H9 (cell line): Measurements from ENCODE around the gene EPHB6. TPM values are rescaled to one million over a fixed set of nuclear protein-coding genes. Genes with fewer than 3 reads are reported as not detected.

Experiments
- DNase-seq: peaks from one replicate; pipeline ENCODE4 v3.0.0-alpha.2; 2017
- H2AFZ ChIP-seq: one replicate; pipeline ENCODE4 v1.6.1; 2013; ENCODE audit warnings: mild to moderate bottlenecking, low read length, control low read depth, moderate library complexity
- H2AK5ac ChIP-seq: 2 replicates; pipeline ENCODE4 v1.6.1; 2013; ENCODE audit warnings: low read length, control low read depth, mixed read lengths; ENCODE audit not compliant: insufficient read length
- H2BK120ac ChIP-seq: one replicate; pipeline ENCODE4 v1.6.1; 2013; ENCODE audit warnings: low read depth, mild to moderate bottlenecking, low read length, control low read depth, inconsistent platforms; ENCODE audit not compliant: poor library complexity, severe bottlenecking
- H2BK12ac ChIP-seq: 2 replicates; pipeline ENCODE4 v1.6.1; 2013; ENCODE audit warnings: low read length, control low read depth, mixed read lengths, low read depth; ENCODE audit not compliant: insufficient read length
- H2BK15ac ChIP-seq: 2 replicates; pipeline ENCODE4 v1.6.1; 2013; ENCODE audit warnings: low read depth, low read length, control low read depth
- H2BK20ac ChIP-seq: one replicate; pipeline ENCODE4 v1.6.1; 2013; ENCODE audit warnings: low read depth, mild to moderate bottlenecking, low read length, control low read depth, inconsistent platforms; ENCODE audit not compliant: poor library complexity, severe bottlenecking
- H2BK5ac ChIP-seq: 2 replicates; pipeline ENCODE4 v1.6.1; 2013; ENCODE audit warnings: low read length, control low read depth, mixed read lengths; ENCODE audit not compliant: insufficient read length
- H3K14ac ChIP-seq: 2 replicates; pipeline ENCODE4 v1.6.1; 2013; ENCODE audit warnings: low read length, control low read depth; ENCODE audit not compliant: insufficient read depth
- H3K18ac ChIP-seq: 2 replicates; pipeline ENCODE4 v1.6.1; 2013; ENCODE audit warnings: low read depth, mild to moderate bottlenecking, mixed read lengths, low read length, control low read depth; ENCODE audit not compliant: insufficient read length
- H3K23ac ChIP-seq: 2 replicates; pipeline ENCODE4 v1.6.1; 2013; ENCODE audit warnings: low read length, control low read depth, mixed read lengths, low read depth; ENCODE audit not compliant: insufficient read length
- H3K23me2 ChIP-seq: 2 replicates; pipeline ENCODE4 v1.6.1; 2013; ENCODE audit warnings: low read depth, mild to moderate bottlenecking, mixed read lengths, low read length, control low read depth; ENCODE audit not compliant: insufficient read length, poor library complexity, severe bottlenecking
- H3K27ac ChIP-seq: 2 replicates; pipeline ENCODE4 v1.5.1; 2013; ENCODE audit warnings: low read length, control low read depth, mixed read lengths, low read depth; ENCODE audit not compliant: insufficient read length
- H3K27me3 ChIP-seq: 2 replicates; pipeline ENCODE4 v1.6.1; 2013; ENCODE audit warnings: low read length, control low read depth, inconsistent platforms; ENCODE audit not compliant: insufficient read depth
- H3K4ac ChIP-seq: 2 replicates; pipeline ENCODE4 v1.6.1; 2013; ENCODE audit warnings: low read depth, mild to moderate bottlenecking, control low read depth, inconsistent platforms, low read length, moderate library complexity
- H3K4me1 ChIP-seq: 2 replicates; pipeline ENCODE4 v1.6.1; 2013; ENCODE audit warnings: low read length, control low read depth, inconsistent platforms; ENCODE audit not compliant: insufficient read depth
- H3K4me2 ChIP-seq: 2 replicates; pipeline ENCODE4 v1.6.1; 2013; ENCODE audit warnings: low read length, control low read depth, mixed read lengths; ENCODE audit not compliant: insufficient read length, insufficient read depth
- H3K56ac ChIP-seq: 2 replicates; pipeline ENCODE4 v1.6.1; 2013; ENCODE audit warnings: low read depth, mild to moderate bottlenecking, mixed read lengths, low read length, control low read depth; ENCODE audit not compliant: insufficient read length
- H3K79me1 ChIP-seq: 2 replicates; pipeline ENCODE4 v1.6.1; 2013; ENCODE audit warnings: low read depth, mild to moderate bottlenecking, moderate library complexity, low read length, control low read depth, inconsistent platforms; ENCODE audit not compliant: insufficient read depth, poor library complexity, severe bottlenecking
- H3K79me2 ChIP-seq: 2 replicates; pipeline ENCODE4 v1.6.1; 2013; ENCODE audit warnings: low read length, control low read depth, inconsistent platforms; ENCODE audit not compliant: insufficient read depth
- H3K9ac ChIP-seq: 2 replicates; pipeline ENCODE4 v1.6.1; 2013; ENCODE audit warnings: low read length, control low read depth, mixed read lengths; ENCODE audit not compliant: insufficient read length; ENCODE audit errors: extremely low read depth
- H3K9me3 ChIP-seq: one replicate; pipeline ENCODE4 v1.6.1; 2013; ENCODE audit warnings: low read depth, low read length, inconsistent platforms; ENCODE audit not compliant: control insufficient read depth
- H3T11ph ChIP-seq: one replicate; pipeline ENCODE4 v1.6.1; 2013; ENCODE audit warnings: mild to moderate bottlenecking, low read length, control low read depth, inconsistent platforms
- H4K20me1 ChIP-seq: one replicate; pipeline ENCODE4 v1.6.1; 2013; ENCODE audit not compliant: control insufficient read depth, insufficient read length, insufficient read depth
- H4K5ac ChIP-seq: 2 replicates; pipeline ENCODE4 v1.6.1; 2013; ENCODE audit warnings: low read depth, mild to moderate bottlenecking, mixed read lengths, low read length, control low read depth; ENCODE audit not compliant: insufficient read length
- H4K8ac ChIP-seq: replicated peaks from 2 replicates; pipeline ENCODE4 v1.6.1; 2013; ENCODE audit warnings: low read length, control low read depth, mixed read lengths, low read depth; ENCODE audit not compliant: insufficient read length
- H4K91ac ChIP-seq: 2 replicates; pipeline ENCODE4 v1.6.1; 2013; ENCODE audit warnings: low read depth, mild to moderate bottlenecking, moderate library complexity, mixed read lengths, low read length, control low read depth; ENCODE audit not compliant: insufficient read length
- H3K27ac Mint-ChIP-seq, 3 experiments: 2 replicates in 2 of 3; 3 replicates in 1 of 3; pipeline ENCODE4 v1.8.0; 2020 to 2021; ENCODE audit warnings: mixed read lengths in 3 of 3, mild to moderate bottlenecking in 1 of 3, moderate library complexity in 1 of 3
- H3K27me3 Mint-ChIP-seq: 2 replicates; pipeline ENCODE4 v1.8.0; 2021; ENCODE audit warnings: low read depth, mild to moderate bottlenecking, moderate library complexity, mixed read lengths
- H3K36me3 Mint-ChIP-seq, 3 experiments: 2 replicates in 2 of 3; 3 replicates in 1 of 3; pipeline ENCODE4 v1.8.0; 2020 to 2021; ENCODE audit warnings: low read depth in 3 of 3, mixed read lengths in 3 of 3; ENCODE audit not compliant: insufficient read depth in 1 of 3
- H3K4me1 Mint-ChIP-seq, 2 experiments: 2 replicates each; pipeline ENCODE4 v1.8.0; 2020; ENCODE audit warnings: mixed read lengths in 2 of 2
- H3K4me3 Mint-ChIP-seq, 2 experiments: 2 replicates in 1 of 2; 3 replicates in 1 of 2; pipeline ENCODE4 v1.8.0; 2020 to 2021; ENCODE audit warnings: mild to moderate bottlenecking in 2 of 2, mixed read lengths in 2 of 2, moderate library complexity in 1 of 2
- H3K9me3 Mint-ChIP-seq, 2 experiments: 2 replicates in 1 of 2; 3 replicates in 1 of 2; pipeline ENCODE4 v1.8.0; 2020; ENCODE audit warnings: mild to moderate bottlenecking in 2 of 2, mixed read lengths in 2 of 2, moderate library complexity in 1 of 2
- WGBS: extraction: QIAGEN DNeasy Blood & Tissue Kit; methylation state at CpG from one replicate; pipeline ENCODE4 v1.1.7; 2013; ENCODE audit warnings: missing lambda C conversion rate, low lambda C conversion rate, mixed read lengths; ENCODE audit not compliant: insufficient read length; ENCODE audit errors: extremely low coverage; 5-methylcytosine and 5-hydroxymethylcytosine counted together
- total RNA-seq: library from RNA; stranded (reverse); gene quantifications from 2 replicates; pipeline ENCODE4 v1.2.1, GENCODE V29; 2021
- TF ChIP-seq, protein P1 (sequence below): fragments of 200-600 bp; sonication (generic); conservative IDR thresholded peaks from 3 replicates; pipeline ENCODE4 v1.8.0; 2021; ENCODE audit warnings: antibody characterized with exemption, mild to moderate bottlenecking

Gene EPHB6
- total RNA-seq, 1 experiment from 2014 or later, result 9.7 TPM

DNA sequence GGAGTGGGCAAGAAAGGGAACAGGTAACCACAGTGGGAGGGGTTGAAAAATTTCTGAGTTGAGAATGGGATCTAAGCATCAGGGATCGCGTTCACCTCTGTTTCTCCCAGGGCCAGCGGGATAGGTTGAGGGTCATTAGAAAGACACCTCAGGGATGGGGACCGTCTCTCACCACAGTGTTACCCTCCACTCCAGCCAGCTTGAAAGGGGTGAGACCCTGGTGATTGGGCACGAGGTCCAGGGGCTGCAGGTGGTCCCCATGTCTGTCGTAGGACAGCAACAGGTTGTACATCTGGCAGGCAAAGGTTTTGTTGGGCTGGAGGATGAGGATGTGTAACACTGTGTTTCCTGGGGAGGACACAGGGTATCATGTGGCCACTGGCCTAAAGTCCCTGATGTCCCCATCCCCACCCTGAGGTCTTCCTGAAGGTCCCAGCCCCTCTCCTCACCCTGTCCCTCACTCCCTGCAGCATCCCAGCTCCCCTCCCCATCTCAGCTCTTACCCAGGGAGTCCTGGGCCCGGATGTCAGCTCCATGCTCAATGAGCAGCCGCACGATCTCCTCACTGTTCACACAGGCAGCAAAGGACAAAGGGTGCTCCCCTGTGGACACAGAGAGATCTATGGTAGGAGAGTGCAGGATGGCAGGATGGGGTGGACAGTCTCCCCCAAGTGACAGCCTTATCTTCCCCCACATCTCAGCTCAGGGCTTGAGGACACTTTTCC lies 21.5 kb downstream of the EPHB6 start:
- Histone ChIP-seq H3K23ac (no peak overlapping the region), H2BK12ac (no peak overlapping the region), H2BK15ac (no peak overlapping the region), H3K18ac (no peak overlapping the region), H2BK120ac (no peak overlapping the region), H2AFZ (no peak overlapping the region), H4K8ac (no peak overlapping the region), H2BK20ac (no peak overlapping the region), H3T11ph (no peak overlapping the region), H3K27ac (no peak overlapping the region), H3K9ac (no peak overlapping the region), H3K27me3 (no peaks in the 10 kb centered on the region), H3K79me2 (no peaks in the 10 kb centered on the region), H3K9me3 (no peaks in the 10 kb centered on the region), H3K79me1 (no peaks in the 10 kb centered on the region), H4K5ac (no peak overlapping the region), H3K56ac (no peak overlapping the region), H3K23me2 (no peaks in the 10 kb centered on the region), H2AK5ac (no peak overlapping the region), H3K14ac (no peak overlapping the region), H3K4me1 (no peaks in the 10 kb centered on the region), H3K4ac (no peak overlapping the region), H2BK5ac (no peak overlapping the region), H3K4me2 (no peak overlapping the region), H4K20me1 (no peaks in the 10 kb centered on the region), H4K91ac (no peak overlapping the region)
- Mint-ChIP-seq H3K27me3 (peaks cover 8% of the 10 kb centered on the region), H3K4me1 (no peaks in the 10 kb centered on the region), H3K9me3 (peaks cover 0 to 9% of the 10 kb centered on the region in 2 experiments; a peak in 2 of 5 replicates), H3K4me3 (no peak overlapping the region), H3K36me3 (peaks cover 0 to 10% (median 5%) of the 10 kb centered on the region in 3 experiments; a peak in 4 of 7 replicates), H3K27ac (no peak overlapping the region)
- TF ChIP-seq, protein P1, sequence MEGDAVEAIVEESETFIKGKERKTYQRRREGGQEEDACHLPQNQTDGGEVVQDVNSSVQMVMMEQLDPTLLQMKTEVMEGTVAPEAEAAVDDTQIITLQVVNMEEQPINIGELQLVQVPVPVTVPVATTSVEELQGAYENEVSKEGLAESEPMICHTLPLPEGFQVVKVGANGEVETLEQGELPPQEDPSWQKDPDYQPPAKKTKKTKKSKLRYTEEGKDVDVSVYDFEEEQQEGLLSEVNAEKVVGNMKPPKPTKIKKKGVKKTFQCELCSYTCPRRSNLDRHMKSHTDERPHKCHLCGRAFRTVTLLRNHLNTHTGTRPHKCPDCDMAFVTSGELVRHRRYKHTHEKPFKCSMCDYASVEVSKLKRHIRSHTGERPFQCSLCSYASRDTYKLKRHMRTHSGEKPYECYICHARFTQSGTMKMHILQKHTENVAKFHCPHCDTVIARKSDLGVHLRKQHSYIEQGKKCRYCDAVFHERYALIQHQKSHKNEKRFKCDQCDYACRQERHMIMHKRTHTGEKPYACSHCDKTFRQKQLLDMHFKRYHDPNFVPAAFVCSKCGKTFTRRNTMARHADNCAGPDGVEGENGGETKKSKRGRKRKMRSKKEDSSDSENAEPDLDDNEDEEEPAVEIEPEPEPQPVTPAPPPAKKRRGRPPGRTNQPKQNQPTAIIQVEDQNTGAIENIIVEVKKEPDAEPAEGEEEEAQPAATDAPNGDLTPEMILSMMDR, result no peak
- no CpG with 5 or more reads among the region's 9 CpGs for WGBS
- DNase-seq, result no peak
